Sigmoid colon (tissue), 3 donors: ENCODE measurements around the gene SLC4A3.

Source experiments
- CTCF ChIP-seq, 4 experiments: fragments of 450-650 bp in 3 of 4; fragments of 200-600 bp in 1 of 4; IDR thresholded peaks; one replicate each; pipeline ENCODE4 v1.5.1; 2016 to 2019; ENCODE audit warnings: antibody characterized with exemption in 4 of 4, mild to moderate bottlenecking in 3 of 4, moderate library complexity in 2 of 4
- POLR2A ChIP-seq, 2 donors: fragments of 450-650 bp; IDR thresholded peaks; one replicate each; pipeline ENCODE4 v1.6.1; 2016; ENCODE audit warnings: antibody characterized with exemption in 2 of 2, mild to moderate bottlenecking in 2 of 2, moderate library complexity in 2 of 2

DNA sequence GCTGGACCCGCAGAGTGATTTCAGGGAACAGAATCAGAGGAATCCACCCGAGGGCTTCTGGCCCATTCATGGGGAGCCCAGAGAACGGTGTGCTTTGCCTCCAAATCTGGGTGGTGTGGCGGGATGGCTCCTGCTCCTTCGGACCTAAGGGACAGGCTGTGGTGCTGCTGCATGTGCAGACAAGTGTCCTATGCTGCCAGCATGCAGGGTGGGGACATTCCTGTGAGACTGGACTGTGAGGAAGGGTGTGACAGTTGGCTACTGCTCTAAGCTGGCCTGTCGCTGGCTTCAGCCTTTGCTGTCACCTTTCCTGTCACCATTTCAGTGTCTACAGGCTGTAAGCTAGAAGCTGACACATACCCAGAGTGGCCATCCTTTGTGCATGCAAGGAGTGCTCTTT, 2.9 kb upstream of the SLC4A3 start:
- TF ChIP-seq CTCF (IDR thresholded peaks at IDR 0.05) (no peak), POLR2A (IDR thresholded peaks at IDR 0.05) (no peak)
